ENCODE measurements around the gene TRAT1. TPM values are rescaled to one million over a fixed set of nuclear protein-coding genes. Genes with fewer than 3 reads are reported as not detected.

Gene TRAT1
- total and polyA plus RNA-seq, 2 donors (not counting 3 experiments of a cell fraction or from before 2014, with no cell fraction given) = not detected

GRCh38 chr3:108833611-108834010 lies 11.0 kb downstream of the TRAT1 start:
- dilution Hi-C loops (cut with MboI; ENCODE audit: extremely low pct_ligation_motif_present, low sequenced_read_pairs) = no loop called here
- TF ChIP-seq MYC (IDR thresholded peaks at IDR 0.05; ENCODE audit: low read depth, low read length) = no peak
- TF ChIP-seq EZH2 (IDR thresholded peaks at IDR 0.05; ENCODE audit: borderline replicate concordance, low read depth, low read length, severe bottlenecking) = no peak
- TF ChIP-seq, protein P1, sequence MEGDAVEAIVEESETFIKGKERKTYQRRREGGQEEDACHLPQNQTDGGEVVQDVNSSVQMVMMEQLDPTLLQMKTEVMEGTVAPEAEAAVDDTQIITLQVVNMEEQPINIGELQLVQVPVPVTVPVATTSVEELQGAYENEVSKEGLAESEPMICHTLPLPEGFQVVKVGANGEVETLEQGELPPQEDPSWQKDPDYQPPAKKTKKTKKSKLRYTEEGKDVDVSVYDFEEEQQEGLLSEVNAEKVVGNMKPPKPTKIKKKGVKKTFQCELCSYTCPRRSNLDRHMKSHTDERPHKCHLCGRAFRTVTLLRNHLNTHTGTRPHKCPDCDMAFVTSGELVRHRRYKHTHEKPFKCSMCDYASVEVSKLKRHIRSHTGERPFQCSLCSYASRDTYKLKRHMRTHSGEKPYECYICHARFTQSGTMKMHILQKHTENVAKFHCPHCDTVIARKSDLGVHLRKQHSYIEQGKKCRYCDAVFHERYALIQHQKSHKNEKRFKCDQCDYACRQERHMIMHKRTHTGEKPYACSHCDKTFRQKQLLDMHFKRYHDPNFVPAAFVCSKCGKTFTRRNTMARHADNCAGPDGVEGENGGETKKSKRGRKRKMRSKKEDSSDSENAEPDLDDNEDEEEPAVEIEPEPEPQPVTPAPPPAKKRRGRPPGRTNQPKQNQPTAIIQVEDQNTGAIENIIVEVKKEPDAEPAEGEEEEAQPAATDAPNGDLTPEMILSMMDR (IDR thresholded peaks at IDR 0.05; ENCODE audit: extremely low read depth in 1 of 2, insufficient read depth in 1 of 2, low read depth in 1 of 2, low read length in 2 of 2) = no peak
- TF ChIP-seq GATA2 (IDR thresholded peaks at IDR 0.05; ENCODE audit: insufficient read depth, insufficient read length, low read depth, low read length) = no peak
- no peak for TF ChIP-seq FOS (IDR thresholded peaks at IDR 0.05; ENCODE audit: borderline replicate concordance, insufficient read depth, low read length)
- no peak for TF ChIP-seq POLR2AphosphoS5 (IDR thresholded peaks at IDR 0.05; ENCODE audit: insufficient read depth, low read depth, low read length)
- TF ChIP-seq JUN (IDR thresholded peaks at IDR 0.05; ENCODE audit: borderline replicate concordance, insufficient read depth, insufficient read length, low read depth) = no peak
- TF ChIP-seq, protein P2, sequence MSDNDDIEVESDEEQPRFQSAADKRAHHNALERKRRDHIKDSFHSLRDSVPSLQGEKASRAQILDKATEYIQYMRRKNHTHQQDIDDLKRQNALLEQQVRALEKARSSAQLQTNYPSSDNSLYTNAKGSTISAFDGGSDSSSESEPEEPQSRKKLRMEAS (IDR thresholded peaks at IDR 0.05; ENCODE audit: insufficient read depth, insufficient read length) = no peak
- TF ChIP-seq POLR2A (IDR thresholded peaks at IDR 0.05; ENCODE audit: low read depth, low read length) = no peak
- Histone ChIP-seq H2AFZ (ENCODE audit: low read depth, low read length) (no peak overlapping the region), H4K20me1 (replicated peaks; ENCODE audit: control insufficient read depth, extremely low read depth, insufficient read depth, low read length) (peaks cover 2% of the 10 kb centered on the region), H3K9ac (replicated peaks; ENCODE audit: extremely low read depth, insufficient read depth, low read length) (no peak overlapping the region), H3K27ac (ENCODE audit: insufficient read depth, low read depth, low read length) (no peak overlapping the region), H3K9me3 (replicated peaks; ENCODE audit: control insufficient read depth, insufficient read depth, low read length) (no peaks in the 10 kb centered on the region), H3K9me1 (replicated peaks; ENCODE audit: control insufficient read depth, extremely low read depth, insufficient read depth, low read length) (no peaks in the 10 kb centered on the region), H3K4me1 (ENCODE audit: control insufficient read depth, extremely low read depth, insufficient read depth, low read length) (no peaks in the 10 kb centered on the region), H3K4me2 (ENCODE audit: insufficient read depth, low read length) (no peak overlapping the region), H3K36me3 (ENCODE audit: control insufficient read depth in 2 of 2, extremely low read depth in 1 of 2, insufficient read depth in 2 of 2, low read length in 2 of 2) (no peaks in the 10 kb centered on the region), H3K4me3 (replicated peaks in 1 of 3; ENCODE audit: insufficient read depth in 1 of 3, low read depth in 1 of 3, low read length in 3 of 3) (no peak overlapping the region), H3K27me3 (ENCODE audit: control insufficient read depth in 2 of 2, insufficient read depth in 2 of 2, low read length in 2 of 2) (no peaks in the 10 kb centered on the region), H3K79me2 (ENCODE audit: control insufficient read depth, insufficient read depth, low read length) (no peaks in the 10 kb centered on the region)
- ChIA-PET POLR2A (no interaction called here), CTCF (no interaction called here)
- no peak for DNase-seq (ENCODE audit: low read depth, low spot score)
- intact Hi-C loops (cut with micrococcal nuclease) = no loop called here
- no peak for FAIRE-seq
- BruUV-seq (replicated peaks) = no TSS peak

All from endothelial cell of umbilical vein (primary cell).